Measurements from ENCODE around the gene KCNIP4.
"Not testable (repeated sequence)": the region's sequence is repeated elsewhere in the genome, so short reads cannot be mapped to it uniquely, and the experiment has no call there.

The KCNIP4 gene

DNA sequence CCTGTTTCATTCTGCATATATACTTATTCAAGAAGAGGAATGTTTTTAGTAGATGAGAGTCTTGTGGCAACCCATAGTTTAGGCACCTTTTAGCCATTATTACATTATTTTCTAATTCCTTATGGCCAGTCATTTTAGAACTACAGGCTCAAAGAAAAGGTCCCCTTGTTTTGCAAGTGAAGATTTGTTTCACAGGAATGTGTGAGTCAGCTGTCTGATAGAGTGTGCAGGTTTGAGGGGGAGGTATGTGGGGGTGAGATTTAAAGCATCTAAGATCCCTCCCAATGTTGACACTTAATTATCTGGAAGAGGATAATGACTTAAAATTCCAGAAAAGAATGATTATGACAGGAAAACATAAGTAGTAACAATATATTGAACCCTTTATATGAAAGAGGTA is 495.6 kb downstream of the KCNIP4 start:
- DNase-seq = no peak

DNA sequence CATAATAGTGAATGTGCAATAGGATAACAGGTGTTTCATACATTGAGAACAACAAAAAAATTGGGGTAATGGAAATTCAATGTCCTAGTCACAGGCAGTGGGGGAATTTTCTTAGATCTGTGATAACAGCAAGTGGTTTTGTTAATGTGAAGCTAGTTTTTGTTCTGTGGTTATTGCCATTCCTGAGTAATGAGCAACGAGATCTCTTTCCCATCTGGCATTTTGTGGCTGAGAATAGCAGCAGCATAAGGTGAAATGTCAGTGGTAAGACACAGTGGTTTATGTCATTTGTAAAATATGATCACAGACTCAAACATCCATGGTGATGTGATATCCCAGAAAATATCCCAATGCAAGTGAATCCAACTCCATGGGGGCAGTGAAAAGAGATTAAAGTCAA is 497.5 kb downstream of the KCNIP4 start:
- DNase-seq = no peak

GRCh38 chr4:21450331-21450730 is 498.2 kb downstream of the KCNIP4 start:
- no peak for DNase-seq

GRCh38 chr4:21447301-21448054 is 501.1 kb downstream of the KCNIP4 start:
- no peak for DNase-seq

- DNase-seq = no peak
Measured at GRCh38 chr4:21420166-21420565, 528.4 kb downstream of the KCNIP4 start.

- DNase-seq = no peak
Measured at GRCh38 chr4:21415728-21416127, 532.8 kb downstream of the KCNIP4 start.

DNA sequence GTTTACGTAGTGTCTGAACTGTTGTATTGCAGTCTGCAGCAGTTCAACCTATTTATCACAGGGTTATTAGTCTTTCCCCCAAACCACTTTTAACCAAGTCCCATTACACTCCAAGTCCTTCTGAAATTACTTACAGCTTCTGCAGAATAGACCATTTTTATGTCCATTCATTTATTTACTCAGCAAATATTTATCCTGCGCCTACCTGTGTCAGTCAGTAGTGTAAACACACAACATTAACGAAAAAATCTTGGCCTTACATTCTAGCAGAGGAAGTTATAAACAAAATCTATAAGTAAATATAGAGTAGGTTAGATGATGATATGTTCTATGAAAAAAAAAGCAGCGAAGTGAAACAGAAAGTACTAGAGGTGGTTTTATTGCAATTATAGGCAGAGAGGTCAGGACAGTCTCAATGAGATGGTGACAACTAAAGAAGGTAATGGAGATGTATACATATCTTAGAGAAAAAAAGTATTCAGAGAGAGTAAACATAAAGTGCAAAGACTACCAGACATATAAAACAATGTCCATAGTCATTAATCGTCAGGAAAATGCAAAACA is 534.7 kb downstream of the KCNIP4 start:
- DNase-seq = no peak

DNA sequence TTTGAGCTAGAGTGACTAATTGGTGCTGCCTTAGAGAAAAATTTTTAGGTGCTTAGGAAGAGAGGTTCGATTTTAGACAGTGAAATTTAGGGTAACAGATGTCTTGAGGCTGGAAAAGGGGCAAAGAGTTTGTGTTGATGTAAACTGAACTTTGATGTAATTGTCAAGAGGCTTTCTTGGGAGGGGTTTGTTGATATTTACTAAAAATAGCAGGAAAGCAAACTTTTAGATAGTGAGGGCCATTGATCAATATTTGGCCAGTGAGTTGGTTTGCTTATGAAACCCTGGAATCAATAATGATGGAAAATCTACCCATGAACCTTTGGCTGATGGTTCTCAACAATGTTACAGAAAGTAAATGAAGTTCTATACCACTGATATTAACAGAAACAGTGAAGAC is 537.5 kb downstream of the KCNIP4 start:
- no peak for DNase-seq

DNA sequence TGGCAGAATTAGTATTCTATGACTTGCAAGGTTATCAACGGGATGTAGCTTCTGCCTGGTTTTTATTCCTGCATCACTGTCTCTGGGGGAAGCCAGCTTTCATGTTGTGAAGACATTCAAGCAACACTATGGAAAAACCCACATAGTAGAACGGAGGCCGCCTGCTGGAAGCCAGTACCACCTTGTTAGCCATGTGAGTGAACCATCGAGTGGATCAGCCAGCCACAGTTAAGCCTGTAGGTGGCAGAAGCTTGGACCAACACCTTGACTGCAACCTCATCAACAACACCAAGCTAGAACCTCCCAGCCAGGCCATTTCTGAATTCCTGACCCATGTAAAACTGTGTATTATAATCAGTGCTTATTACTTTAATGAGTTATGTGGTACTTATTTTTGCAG is 538.2 kb downstream of the KCNIP4 start:
- DNase-seq = no peak

GRCh38 chr4:21387683-21388082 is 560.9 kb downstream of the KCNIP4 start:
- no peak for DNase-seq

DNA sequence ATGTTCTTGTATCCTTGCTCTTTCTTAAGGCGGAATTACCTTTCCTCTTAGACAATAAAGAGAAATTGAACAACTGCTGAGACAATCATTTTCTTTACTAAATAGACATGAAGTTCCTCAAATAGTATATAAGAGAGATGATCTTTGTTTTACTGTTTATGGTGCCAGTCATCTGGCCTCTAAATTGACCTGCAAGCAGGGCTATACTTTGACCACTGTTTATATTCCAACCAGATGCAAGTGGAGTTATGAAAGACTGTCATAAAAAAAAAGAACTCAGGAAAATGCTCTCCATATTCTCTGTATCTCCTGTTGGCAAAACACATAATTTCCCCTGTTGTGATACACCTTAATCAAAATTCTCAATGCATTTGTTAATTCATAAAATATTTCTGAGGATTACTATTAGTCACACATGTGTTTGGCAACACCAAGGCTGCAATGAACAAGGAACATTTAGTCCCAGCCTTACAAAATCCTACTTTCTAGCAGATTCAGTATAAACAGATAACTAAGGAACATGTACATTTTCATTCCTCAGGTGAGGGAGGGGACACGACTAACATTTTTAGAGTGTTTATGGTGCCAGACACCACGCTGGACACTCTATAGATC is 562.3 kb downstream of the KCNIP4 start:
- DNase-seq = no peak

GRCh38 chr4:21385706-21386105 is 562.9 kb downstream of the KCNIP4 start:
- DNase-seq = no peak

- no peak for DNase-seq
Measured at GRCh38 chr4:21384609-21385008, 564.0 kb downstream of the KCNIP4 start.

- no peak for DNase-seq
Measured at GRCh38 chr4:21380861-21381260, 567.7 kb downstream of the KCNIP4 start.

DNA sequence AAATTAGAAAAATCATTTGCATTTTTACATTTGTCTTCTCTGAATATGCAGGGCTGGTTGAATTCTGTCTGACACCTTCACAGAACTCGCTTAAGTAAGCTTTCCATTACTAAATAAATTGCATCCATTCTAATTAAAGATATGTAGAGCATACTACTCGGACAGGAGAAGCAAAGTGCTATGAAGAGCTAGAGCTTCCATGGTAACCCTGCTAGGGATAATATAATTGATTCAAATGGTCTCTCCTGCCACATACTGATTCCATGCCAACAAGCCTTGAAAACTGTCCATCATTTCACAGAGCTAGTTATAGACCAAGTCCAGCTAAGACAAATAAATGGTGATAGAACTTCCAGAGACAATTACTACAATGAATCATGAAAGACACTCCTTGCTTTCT is 571.5 kb downstream of the KCNIP4 start:
- DNase-seq = no peak

- no peak for DNase-seq
Measured at GRCh38 chr4:21376176-21376575, 572.4 kb downstream of the KCNIP4 start.

- no peak for DNase-seq
Measured at GRCh38 chr4:21374641-21375368, 573.8 kb downstream of the KCNIP4 start.

GRCh38 chr4:21367567-21367966 is 581.0 kb downstream of the KCNIP4 start:
- no peak for DNase-seq

DNA sequence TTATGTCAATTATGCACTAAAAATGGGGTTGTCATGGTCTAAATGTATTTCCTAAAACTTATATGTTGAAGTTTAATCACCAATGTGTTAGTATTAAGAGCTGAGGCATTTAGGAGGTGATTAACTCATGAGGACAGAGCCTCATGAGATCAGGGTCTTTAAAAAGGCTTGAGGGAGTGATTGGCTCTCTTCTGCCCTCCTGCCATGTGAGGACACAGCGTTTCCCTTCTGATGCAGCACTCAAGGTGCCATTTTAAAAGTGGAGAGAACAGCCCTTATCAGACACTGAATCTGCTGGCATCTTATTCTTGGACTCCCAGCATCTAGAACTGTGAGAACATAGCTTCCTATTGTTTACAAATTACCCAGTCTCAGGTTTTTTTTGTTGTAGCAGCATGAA is 581.7 kb downstream of the KCNIP4 start:
- no peak for DNase-seq

GRCh38 chr4:21366312-21366711 is 582.3 kb downstream of the KCNIP4 start:
- DNase-seq = no peak

- no peak for DNase-seq
Measured at GRCh38 chr4:21363701-21364100, 584.9 kb downstream of the KCNIP4 start.

DNA sequence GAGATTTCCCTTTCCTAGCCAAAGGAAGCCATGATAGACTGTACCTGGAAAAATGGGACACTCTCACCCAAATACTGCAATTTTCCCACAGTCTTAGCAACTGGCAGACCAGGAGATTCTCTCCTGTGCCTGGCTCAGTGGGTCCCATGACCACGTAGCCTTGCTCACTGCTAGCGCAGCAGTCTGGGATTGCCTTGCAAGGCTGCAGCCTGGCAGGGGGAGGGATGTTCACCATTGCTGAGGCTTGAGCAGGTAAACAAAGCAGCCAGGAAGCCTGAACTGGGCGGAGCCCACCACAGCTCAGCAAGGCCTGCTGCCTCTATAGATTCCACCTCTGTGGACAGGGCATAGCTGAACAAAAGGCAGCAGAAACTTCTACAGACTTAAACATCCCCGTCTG is 596.2 kb downstream of the KCNIP4 start:
- not testable (repeated sequence) for DNase-seq

DNA sequence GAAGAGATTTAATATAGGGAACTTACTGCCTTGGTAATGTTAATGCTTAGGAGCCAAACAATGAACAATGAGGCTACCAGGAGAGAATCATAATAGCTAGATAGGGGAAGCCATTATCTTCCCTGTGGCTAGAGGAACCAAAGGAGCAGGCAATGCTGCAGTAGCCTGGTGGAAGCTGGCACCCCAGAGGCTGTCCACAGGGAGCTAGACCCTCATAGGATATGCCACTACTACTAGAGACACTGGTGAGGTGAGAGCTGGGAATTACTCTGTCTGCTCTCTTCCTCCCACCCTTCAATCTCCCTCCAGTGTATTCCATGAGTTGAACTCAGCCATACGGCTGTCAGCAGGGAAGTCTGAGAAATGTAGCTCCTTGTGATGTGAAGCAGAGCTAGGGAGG is 601.4 kb downstream of the KCNIP4 start:
- DNase-seq = no peak

All from effector CD4-positive, alpha-beta T cell (primary cell).